DND-41 (cell line): ENCODE results near the gene ZRANB1.

ENCODE experiments used
- EZH2 ChIP-seq: IDR thresholded peaks from 3 replicates; pipeline ENCODE4 v1.6.1; 2012; ENCODE audit warnings: borderline replicate concordance, low read depth, mild to moderate bottlenecking, moderate library complexity, low read length, inconsistent platforms; ENCODE audit not compliant: severe bottlenecking
- TF ChIP-seq, protein P1 (sequence below): IDR thresholded peaks from 2 replicates; pipeline ENCODE4 v1.5.1; 2012; ENCODE audit warnings: borderline replicate concordance, low read length, moderate library complexity, mild to moderate bottlenecking; ENCODE audit not compliant: poor library complexity, severe bottlenecking; ENCODE audit errors: extremely low read depth

DNA sequence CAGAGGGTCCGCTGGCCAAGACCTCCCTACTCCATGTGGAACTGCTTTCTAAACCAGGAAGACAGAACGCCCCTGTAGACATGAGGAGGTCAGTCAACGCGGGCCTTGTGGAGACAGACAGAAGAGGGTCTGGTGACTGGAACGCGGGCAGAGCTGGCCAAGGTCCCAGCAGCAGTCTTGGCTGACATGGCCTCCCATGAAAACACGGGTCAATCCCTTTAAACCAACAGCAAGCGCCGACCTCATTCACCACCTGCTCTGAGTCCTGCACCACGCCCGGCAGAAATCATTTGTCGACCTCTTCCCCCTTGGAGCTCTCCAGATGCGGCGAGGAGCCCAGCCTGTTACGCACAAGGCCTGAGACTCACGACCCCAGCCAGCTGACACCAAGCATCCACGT is 78.5 kb downstream of the ZRANB1 start:
- TF ChIP-seq, protein P1, sequence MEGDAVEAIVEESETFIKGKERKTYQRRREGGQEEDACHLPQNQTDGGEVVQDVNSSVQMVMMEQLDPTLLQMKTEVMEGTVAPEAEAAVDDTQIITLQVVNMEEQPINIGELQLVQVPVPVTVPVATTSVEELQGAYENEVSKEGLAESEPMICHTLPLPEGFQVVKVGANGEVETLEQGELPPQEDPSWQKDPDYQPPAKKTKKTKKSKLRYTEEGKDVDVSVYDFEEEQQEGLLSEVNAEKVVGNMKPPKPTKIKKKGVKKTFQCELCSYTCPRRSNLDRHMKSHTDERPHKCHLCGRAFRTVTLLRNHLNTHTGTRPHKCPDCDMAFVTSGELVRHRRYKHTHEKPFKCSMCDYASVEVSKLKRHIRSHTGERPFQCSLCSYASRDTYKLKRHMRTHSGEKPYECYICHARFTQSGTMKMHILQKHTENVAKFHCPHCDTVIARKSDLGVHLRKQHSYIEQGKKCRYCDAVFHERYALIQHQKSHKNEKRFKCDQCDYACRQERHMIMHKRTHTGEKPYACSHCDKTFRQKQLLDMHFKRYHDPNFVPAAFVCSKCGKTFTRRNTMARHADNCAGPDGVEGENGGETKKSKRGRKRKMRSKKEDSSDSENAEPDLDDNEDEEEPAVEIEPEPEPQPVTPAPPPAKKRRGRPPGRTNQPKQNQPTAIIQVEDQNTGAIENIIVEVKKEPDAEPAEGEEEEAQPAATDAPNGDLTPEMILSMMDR, result no peak
- no peak for TF ChIP-seq EZH2
